Measurements from ENCODE around the gene KRTAP10-5.
"Not testable (repeated sequence)": the region's sequence is repeated elsewhere in the genome, so short reads cannot be mapped to it uniquely, and the experiment has no call there.

The KRTAP10-5 gene, protein sequence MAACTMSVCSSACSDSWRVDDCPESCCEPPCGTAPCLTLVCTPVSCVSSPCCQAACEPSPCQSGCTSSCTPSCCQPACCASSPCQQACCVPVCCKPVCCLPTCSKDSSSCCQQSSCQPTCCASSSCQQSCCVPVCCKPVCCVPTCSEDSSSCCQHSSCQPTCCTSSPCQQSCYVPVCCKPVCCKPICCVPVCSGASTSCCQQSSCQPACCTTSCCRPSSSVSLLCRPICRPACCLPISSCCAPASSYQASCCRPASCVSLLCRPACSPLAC

DNA sequence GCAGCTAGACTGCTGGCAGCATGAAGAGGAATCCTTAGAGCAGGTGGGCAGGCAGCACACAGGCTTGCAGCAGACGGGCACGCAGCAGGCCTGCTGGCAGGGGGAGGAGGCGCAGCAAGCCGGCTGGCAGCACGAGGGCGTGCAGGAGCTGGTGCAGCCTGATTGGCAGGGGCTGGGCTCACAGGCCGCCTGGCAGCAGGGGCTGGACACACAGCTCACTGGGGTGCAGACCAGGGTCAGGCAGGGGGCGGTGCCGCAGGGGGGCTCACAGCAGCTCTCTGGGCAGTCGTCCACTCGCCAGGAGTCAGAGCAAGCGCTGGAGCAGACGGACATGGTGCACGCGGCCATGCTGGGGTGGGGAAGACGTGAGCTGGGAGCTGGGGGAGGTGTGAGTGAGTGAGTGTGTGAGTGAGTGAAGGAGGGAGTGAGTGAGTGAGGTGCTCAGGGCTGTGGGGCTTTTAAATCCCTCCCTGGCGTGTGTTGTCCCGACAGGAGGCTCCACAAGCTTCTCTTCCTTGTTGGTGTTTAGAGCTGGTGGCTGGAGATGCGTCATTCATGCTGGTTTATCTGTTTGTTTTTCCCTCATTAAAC, at the start of gene KRTAP10-5:
Gene KRTAP10-5, minus strand, starts transcription at position 374 of the 591 bp plus-strand sequence. Its CDS starts 26 bp downstream, at position 348.
- FAIRE-seq, result not testable (repeated sequence)

DNA sequence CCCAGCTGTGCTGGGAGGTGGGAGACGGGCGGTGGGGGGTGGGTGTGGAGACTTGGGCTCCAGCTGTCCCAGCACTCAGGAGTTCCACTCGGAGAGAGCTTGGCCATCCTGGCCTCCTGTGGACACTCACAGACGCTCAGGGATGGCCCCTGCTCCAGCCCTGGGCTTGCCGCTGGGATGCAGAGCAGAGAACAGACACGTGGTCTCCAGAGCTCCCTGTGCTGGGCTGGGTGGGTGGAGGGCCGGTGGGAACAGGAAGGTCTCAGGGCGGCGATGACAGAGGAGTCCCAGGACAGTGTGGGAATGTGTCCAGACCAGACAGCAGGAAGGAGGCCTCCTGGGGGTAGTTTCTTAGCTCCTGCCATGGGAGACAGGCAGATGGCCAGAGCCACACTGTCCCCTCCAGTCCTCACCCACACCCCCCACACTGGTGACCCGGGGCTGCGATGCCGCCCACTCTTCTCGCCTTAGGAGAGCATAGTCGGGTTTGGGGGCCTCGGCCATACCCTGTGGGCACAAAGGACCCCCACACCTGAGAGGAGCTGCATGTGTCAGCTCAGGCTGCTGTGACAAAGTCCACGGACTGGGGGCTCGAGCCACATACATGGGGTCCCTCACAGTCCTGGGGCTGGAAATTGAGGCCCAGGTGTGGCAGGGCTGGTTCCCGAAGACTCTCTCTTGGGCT, 48.4 kb upstream of the KRTAP10-5 start:
- FAIRE-seq, result no peak

DNA sequence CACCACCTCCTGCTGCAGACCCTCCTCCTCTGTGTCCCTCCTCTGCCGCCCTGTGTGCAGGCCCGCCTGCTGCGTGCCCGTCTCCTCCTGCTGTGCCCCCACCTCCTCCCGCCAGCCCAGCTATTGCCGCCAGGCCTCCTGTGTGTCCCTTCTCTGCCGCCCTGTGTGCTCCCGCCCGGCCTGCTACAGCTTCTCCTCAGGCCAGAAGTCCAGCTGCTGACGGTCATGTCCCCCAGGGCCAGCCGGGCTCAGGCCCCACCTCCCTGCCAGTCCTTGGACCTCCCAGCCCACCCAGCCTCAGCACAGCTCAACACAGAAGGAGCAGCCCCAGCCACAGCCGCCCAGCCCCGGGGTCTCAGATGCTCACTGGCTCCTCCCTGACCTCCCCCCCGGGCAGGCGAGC, 47.4 kb upstream of the KRTAP10-5 start:
- FAIRE-seq, result not testable (repeated sequence)

DNA sequence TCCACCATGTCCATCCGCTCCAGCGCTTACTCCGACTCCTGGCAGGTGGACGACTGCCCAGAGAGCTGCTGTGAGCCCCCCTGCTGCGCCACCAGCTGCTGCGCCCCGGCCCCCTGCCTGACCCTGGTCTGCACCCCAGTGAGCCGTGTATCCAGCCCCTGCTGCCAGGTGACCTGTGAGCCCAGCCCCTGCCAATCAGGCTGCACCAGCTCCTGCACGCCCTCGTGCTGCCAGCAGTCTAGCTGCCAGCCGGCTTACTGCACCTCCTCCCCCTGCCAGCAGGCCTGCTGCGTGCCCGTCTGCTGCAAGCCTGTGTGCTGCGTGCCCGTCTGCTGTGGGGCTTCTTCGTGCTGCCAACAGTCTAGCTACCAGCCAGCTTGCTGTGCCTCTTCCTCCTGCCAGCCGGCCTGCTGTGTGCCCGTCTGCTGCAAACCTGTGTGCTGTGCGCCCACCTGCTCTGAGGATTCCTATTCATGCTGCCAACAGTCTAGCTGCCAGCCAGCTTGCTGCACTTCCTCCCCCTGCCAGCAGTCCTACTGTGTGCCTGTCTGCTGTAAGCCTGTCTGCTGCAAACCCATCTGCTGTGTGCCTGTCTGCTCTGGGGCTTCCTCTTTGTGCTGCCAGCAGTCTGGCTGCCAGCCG, 46.9 kb upstream of the KRTAP10-5 start:
- FAIRE-seq, result not testable (repeated sequence)

DNA sequence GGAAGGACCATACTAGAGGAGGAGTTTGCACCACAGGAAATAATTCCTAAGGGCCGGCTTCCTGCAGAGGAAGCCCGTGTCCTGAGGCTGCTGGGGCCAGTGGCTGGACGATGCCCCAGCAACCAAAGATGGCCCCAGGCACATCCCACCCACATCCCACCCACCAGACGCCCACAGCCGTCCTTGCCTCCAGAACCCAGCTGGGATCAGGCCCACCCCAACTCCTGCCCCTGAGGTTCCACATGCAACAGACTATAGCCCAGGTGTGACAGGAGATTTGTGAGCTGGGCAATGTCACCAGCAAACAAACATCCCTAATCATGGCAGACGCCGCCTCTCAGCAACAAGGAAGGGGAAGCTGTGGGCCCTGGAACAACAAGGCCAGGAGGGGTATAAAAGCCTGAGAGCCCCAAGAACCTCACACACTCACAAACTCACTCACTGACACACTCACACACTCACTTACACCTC, 46.3 kb upstream of the KRTAP10-5 start, which contains the start of gene KRTAP10-9:
Gene KRTAP10-9, plus strand, starts transcription at position 421 of the 471 bp plus-strand sequence. CDS start 79 bp downstream, outside the sequence.
- FAIRE-seq, result no peak

DNA sequence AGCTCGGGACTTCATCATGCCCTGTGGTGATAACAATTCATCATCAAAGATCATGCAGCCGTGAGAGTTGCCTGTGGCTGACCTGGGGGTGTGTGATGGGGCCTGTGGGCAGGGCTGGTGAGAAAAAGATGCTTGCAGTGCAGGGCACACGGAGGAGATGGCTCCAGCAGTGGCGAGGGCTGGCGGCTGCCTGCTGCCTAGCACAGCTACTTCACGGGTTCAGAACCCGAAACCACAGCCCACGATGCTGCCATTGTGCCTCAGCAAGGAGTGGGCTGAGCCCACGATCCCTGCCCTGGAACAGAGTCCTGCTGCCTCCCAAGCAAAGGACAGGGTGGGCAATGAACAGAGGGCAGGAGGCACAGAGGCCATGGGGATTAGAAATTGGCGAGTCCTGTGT, 45.9 kb upstream of the KRTAP10-5 start:
- FAIRE-seq, result no peak

DNA sequence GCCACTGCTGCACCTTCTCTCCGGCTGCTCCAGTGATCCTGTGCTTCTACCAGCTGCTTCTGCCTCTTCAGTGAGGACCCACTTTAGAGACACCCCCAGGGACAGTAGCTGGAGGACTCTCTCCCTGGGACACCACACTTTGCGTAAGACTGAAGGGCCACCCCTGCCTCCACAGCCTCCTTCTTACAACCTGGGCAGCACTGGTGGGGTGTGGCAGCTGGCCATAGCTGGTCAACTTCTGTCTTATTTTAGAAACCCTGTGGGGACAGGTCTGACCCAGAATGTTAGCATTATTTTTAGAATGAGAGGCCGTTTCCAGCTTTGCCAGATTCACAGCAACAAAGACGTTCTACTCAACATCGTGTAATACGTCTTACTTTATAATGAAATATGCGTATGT, 45.4 kb upstream of the KRTAP10-5 start:
- no peak for FAIRE-seq

DNA sequence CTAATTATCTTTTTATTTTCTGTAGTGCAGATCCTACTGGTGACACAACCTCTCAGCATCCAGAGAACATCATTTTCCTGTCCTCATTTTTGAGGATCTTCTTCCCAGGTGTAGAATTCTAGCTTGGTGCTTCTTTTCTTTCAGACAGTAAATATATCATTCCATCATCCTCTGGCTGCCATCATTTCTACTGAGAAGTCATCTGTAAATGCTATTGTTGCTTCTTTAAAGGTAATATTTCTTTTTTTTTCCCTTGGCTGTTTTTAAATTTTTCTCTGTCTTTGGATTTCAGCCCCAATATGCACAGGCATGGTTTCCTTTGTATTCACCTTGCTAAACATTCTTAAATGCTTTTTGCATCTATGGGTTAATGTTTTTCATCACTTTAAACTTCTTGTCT, 43.2 kb upstream of the KRTAP10-5 start:
- FAIRE-seq, result no peak

DNA sequence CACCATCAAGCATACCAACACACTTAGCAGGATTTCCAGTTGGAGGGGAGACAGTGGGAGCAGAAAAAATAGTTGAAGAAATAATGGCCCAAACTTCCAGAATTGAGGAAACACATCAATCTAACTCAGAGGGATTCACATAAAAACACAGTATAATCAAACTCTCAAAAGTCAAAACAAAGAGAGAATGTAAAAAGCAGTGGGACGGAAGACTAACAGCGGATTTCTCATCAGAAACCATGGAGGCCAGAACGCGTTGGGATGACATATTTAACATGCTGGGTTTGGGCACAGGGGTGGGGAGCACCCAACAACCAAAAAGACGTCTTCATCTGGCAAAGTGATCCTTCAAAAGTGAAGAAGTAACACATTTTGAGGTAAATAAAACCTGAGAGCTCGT, 39.5 kb upstream of the KRTAP10-5 start:
- FAIRE-seq, result no peak

DNA sequence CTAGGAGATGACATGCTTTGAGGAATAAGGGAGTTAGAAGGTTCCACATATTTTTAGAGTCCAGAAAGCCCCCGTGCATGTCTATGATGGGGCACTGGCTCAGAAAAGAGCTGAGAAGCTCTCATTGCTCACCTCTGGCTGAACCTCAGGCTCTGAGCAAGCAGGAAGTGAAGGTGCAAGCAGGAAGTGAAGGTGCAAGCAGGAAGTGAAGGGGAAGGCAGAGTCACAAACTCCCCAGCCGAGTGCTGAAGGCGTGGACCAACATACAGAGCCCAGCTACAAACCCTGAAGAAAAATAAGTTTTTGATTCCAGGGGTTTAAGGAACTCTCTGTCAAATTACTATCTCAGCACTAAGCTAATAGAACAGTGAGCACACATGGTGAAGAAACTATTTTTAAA, 38.5 kb upstream of the KRTAP10-5 start:
- FAIRE-seq, result no peak

DNA sequence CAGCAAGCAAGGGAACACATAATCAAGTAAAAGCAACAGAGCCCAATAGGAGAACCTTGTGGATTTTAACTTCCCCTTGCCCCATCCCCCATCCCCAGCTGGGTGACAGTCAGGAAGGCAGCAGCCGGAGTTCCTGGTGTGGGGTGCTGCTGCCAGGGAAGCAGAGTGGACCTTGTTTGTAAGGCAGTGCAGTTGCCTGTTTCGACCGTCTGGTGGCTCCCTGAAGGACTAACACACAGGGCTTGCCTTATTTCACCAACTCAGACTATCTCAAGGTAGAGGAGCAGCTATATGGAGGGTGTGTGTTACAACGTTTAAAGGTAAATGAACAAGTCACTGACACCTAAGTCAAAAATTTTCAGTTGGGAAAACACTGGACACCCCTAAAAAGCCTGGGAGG, 38.1 kb upstream of the KRTAP10-5 start:
- FAIRE-seq, result no peak

DNA sequence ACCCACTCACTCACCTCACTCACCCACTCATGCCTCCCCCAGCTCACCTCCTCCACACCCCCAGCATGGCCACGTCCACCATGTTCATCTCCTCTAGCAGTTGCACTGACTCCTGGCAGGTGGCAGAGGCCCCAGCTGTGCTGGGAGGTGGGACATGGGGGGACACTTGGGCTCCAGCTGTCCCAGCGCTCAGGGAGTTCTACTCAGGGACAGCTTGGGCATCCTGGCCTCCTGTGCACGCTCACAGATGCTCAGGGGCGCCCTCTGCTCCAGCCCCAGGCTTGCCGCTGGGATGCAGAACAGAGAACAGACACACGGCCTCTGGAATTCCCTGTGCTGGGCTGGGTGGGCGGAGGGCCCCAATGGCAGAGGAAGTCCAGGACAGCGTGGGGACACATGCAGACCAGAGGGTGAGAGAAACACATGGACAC, 36.7 kb upstream of the KRTAP10-5 start:
- FAIRE-seq, result no peak

DNA sequence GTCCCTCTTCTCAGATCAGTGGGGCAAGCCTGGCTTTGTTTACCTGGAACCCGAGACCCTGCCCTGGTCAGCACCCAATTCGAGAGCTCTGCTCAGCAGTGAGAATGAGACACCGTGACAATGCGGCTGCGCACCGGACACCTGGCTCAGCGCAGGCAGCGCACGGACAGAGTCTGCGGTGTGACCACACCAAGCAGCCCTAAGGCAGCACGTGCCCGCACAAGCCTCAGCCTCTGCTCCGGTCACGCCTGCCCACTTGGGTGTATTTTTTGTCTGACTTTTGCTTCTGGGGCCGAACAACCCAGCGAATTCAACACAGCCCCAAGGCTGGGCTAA, 36.2 kb upstream of the KRTAP10-5 start:
- no peak for FAIRE-seq

DNA sequence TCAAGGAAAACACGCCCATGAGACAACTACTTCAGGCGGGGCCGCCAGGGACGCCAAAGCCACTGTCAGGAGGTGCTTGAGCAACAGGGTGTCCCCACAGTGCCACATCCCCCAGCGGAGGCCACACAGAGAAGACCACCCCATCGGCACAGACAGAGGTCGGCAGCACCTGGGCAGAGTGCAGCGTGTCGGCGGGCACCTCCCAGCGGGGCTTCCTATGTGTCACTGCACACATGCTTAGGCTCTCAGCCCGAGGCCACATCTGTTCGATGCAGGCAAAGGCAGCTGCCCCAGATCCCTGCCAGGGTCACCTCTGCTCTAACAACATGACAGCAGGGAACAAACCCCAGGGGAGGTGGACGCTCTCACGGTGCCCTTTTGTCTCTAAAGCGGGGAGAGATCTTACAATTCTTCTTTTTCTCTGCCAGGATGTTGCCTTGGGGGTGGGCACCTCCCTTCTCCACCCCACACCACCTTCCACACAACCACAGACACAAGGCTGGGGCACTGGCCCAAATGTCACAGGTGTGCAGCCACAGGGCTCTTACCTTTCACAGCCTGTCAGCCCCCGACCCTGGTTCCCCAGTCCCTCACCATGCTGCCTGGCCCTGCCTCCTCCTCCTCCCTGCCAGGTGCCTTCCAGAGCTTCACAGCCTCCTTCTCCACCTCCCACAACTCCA, 35.6 kb upstream of the KRTAP10-5 start:
- FAIRE-seq, result no peak

DNA sequence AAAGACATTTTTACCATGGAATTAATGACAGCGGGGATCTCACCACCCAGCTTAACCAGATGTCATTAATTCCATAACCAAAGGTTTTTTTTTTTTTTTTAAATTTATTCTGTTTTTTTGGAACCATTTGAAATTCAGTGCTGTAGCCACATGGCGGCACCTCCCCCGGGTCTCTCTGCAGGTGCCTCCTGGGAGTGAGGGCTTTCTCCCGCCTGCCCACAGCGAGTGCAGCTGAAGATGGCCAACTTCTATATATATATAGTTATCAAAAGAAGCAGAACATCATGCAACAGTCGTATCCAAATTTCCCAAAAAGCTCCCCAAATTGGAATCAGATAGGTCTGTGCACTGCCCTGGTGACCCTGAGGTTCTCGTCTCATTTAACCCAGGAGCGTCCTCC, 35.1 kb upstream of the KRTAP10-5 start:
- FAIRE-seq, result no peak

DNA sequence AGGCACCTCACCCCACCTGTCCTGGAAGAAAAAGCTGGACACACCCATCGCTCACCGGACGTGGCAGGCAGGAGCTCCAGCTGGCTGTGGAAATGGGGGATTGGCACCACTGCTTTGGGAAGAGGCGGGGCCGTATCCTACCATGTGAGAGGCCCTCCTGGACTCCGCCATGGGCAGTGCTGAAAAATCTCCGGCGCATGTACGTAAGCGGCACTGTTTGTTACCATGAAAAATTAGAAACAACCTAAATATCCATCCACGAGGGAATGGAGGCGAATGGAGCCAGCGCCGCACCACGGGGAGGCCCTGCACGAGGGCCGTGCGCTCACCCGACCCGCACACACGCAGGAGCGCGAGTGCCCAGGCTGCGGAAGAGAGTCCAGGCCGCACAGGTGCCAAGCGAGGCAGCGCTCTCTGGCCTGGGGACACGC, 34.6 kb upstream of the KRTAP10-5 start:
- FAIRE-seq, result no peak

DNA sequence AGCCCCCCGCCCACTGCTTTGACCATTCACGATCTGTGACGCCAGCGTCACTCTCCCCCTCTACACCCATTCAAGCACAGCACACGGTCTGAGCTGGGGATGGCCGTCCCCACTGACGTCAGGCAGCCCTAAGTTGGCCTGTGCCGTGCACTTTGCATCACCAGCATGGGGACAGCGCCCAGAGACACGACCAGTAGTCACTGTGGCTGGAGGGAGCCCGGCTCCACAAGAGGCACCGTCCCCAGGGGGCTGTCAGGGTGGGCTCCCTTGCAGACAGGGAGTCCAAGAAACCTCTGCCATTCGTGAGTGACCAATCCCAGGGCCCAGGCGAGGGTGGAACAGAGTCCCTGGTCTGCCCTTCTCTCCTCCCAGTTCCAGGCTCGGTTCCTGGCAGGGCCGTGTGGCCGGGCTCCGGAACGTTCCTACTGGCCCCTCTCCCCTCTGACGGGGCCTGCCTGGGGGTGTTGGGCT, 33.8 kb upstream of the KRTAP10-5 start:
- FAIRE-seq, result no peak

DNA sequence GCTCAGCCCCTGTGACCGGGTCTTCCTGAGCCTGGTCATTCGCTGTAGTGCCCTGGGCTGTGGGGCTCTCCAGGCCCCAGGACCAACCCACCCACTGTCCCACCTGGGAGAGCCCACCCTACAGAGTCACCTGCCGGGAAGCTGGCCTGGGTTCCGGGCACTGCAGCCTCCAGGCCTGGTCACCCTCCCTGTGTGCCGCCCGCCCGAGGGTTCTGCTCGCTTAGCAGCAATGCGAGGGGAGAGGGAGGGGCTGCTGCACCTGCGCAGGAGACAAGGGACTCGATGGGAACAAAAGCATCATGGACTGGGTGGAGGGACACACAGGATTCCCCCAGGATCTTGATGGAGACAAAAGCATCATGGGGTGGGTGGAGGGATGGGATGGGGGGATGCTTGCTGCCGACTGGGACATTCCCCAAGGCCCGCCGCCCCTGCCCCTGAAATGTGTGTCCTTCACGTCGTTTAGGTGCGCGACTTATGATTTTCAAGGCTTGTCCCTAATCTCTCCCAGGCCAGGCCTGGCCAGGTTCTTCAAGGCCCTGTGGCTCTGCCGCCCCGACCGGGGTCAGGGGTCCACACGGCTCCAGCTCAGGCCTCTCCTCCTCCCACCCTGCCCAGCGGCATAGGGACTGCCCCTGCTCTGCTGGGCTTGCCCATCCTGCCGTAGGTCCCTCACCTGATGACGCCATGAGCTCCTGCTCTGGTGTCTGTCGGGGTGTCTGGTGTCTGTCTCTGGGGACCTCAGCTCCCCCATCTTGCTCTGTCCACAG, 33.2 kb upstream of the KRTAP10-5 start:
- FAIRE-seq, result no peak

DNA sequence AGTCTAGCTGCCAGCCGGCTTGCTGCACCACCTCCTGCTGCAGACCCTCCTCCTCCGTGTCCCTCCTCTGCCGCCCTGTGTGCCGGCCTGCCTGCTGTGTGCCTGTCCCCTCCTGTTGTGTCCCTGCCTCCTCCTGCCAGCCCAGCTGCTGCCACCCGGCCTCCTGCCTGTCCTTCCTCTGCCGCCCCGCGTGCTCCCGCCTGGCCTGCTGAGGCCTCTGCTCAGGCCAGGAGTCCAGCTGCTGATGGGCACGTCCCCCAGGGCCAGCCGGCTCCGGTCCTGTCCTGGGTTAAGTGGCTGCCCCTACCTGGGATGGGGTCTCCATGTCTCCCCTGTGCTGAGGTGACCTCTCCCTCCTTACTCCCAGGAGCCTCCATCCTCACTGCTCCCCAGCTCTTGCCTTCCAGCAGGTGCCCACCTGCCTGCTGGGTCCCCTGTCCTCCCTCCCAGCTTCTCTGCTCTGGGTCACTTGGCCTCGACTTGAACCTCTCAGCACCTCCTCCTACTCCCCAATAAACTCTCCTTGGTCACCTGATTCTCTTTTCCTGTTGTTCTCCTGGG, 32.3 kb upstream of the KRTAP10-5 start:
- no peak for FAIRE-seq

DNA sequence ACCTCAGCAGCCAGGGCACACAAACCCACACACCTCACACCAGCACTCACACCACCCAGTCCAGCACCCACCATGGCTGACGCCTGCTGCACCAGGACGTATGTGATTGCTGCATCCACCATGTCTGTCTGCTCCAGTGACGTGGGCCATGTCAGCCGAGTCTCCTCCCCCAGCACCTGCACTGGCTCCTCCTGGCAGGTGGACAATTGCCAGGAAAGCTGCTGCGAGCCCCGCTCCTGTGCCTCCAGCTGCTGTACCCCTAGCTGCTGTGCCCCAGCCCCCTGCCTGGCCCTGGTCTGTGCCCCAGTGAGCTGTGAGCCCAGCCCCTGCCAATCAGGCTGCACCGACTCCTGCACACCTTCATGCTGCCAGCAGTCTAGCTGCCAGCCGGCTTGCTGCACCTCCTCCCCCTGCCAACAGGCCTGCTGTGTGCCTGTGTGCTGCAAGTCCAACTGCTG, 31.7 kb upstream of the KRTAP10-5 start, which contains the start of gene KRTAP10-8:
Gene KRTAP10-8, plus strand, starts transcription at position 51 of the 458 bp plus-strand sequence. Its CDS starts 22 bp downstream, at position 73.
- no peak for FAIRE-seq

DNA sequence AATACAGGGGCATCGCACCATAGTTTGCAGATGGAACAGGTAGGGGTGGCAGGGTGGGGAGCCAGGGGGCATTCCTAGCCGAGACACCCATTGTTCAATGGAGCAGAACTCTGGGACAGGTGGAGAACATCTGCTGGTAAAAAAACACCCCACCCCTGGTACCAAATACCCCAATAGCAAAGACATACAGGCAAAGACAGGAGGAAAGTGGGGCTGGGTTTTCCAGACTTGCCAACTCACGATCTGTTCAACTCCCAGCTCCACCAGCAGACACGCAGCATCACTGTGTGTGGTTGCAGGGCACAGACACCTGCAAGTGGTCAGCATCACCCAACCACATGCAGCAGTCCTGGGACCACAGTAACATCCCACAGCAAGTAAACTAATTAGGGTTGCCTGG, 31.1 kb upstream of the KRTAP10-5 start:
- no peak for FAIRE-seq

All from islet of Langerhans (tissue), 1 donor.